ENCODE results near the gene KANTR.

GRCh38 chrX:53088136-53088974 is 5.6 kb upstream of the KANTR start:
- TF ChIP-seq EZH2phosphoT487 (conservative IDR thresholded peaks at IDR 0.05; ENCODE audit: low read length) (no peak), CTCF (IDR thresholded peaks at IDR 0.05; ENCODE audit: insufficient read depth, low read length, poor library complexity, severe bottlenecking) (no peak)
